Pancreas (tissue), 10 donors: ENCODE measurements around the gene ACOXL. TPM values are rescaled to one million over a fixed set of nuclear protein-coding genes. Genes with fewer than 3 reads are reported as not detected.

Experiments used
- ATAC-seq, 4 donors: fragments of 200-7000 bp; cut with Tn5 transposase; one replicate each; pipeline versions ENCODE4 v1.8.0 to v1.9.1; 2020; ENCODE audit warnings: mild to moderate bottlenecking in 4 of 4, moderate library complexity in 4 of 4
- DNase-seq, 6 donors: peaks; one replicate each; pipeline ENCODE4 v3.0.0-alpha.2; 2020
- FAIRE-seq: peaks from 2 replicates; lab custom pipeline; 2012; peaks lifted over from hg19 to GRCh38; lab: Jason Lieb, UNC
- H3K27ac ChIP-seq, 4 donors: fragments of 200-600 bp; sonication (generic); 1 replicate in 3 of 4; 2 replicates in 1 of 4; pipeline versions ENCODE4 v1.5.0 to v1.8.0; 2020
- H3K27me3 ChIP-seq, 4 donors: fragments of 200-600 bp; one replicate each; pipeline ENCODE4 v1.8.0; 2021
- H3K36me3 ChIP-seq, 3 donors: fragments of 200-600 bp; sonication (generic) in 1 of 3; one replicate each; pipeline versions ENCODE4 v1.5.0 to v1.8.0; 2020 to 2021
- H3K4me1 ChIP-seq, 3 donors: fragments of 200-600 bp; one replicate each; pipeline ENCODE4 v1.8.0; 2021
- H3K4me3 ChIP-seq, 4 donors: fragments of 200-600 bp; sonication (generic) in 2 of 4; one replicate each; pipeline versions ENCODE4 v1.5.0 to v1.8.0; 2020 to 2021
- H3K9me3 ChIP-seq, 4 donors: fragments of 200-600 bp; one replicate each; pipeline ENCODE4 v1.8.0; 2021
- whole genome bisulfite sequencing, 2 donors: extraction: QIAGEN DNeasy Blood & Tissue Kit; methylation state at CpG; one replicate each; pipeline ENCODE4 v1.1.7; 2013; 5-methylcytosine and 5-hydroxymethylcytosine counted together
- intact Hi-C, 3 donors: fragments of 100-400 bp; cut with DNase I; formaldehyde crosslinking; loops; one replicate each; pipeline versions ENCODE4 v1.11.1 to v1.14.2; 2022
- polyA plus RNA-seq, 2 donors: library from polyadenylated mRNA; stranded (reverse); fragments of 200-250 nt; gene quantifications; one replicate each; pipeline ENCODE4 v1.2.3, GENCODE V29; 2013
- total RNA-seq, 6 donors: library from RNA; stranded (reverse); fragmentation: NEBNext Ultra II Directional in 4 of 6; extraction: Animal tissue kit (Norgen Biotek cat#: 25700) in 4 of 6; gene quantifications; one replicate each; pipeline versions ENCODE4 v1.2.1 to v1.2.4, GENCODE V29; 2021 to 2023
- TF ChIP-seq, protein P1 (sequence below), 4 donors: fragments of 200-600 bp; sonication (generic) in 3 of 4; IDR thresholded peaks; one replicate each; pipeline versions ENCODE4 v1.5.0 to v1.8.0; 2021; ENCODE audit warnings: antibody characterized with exemption in 4 of 4
- donor health status: healthy with polysubstance abuse.
- donor health status: DM: no; HTN: no; CAD: no; lungs with moderate emphysema.
- donor health status: DM: no; HTN: no; CAD: no.
- donor health status: control.
- donor health status: control.
- donor health status: Bipolar disorder and iron deficiency.
- donor health status: DM: yes; HTN: yes; CAD: no.
- donor health status: DM: no; HTN: no; CAD: no.
- donor health status: DM: no; HTN: no; CAD: no.
- donor health status: DM: yes; HTN: yes; CAD: no.

ACOXL gene
- total and polyA plus RNA-seq, 8 donors = 0.06 to 0.75 (median 0.21) TPM; not detected in 2

GRCh38 chr2:110745048-110745447, 12.7 kb downstream of the ACOXL start:
- Histone ChIP-seq H3K36me3 (no peaks in the 10 kb centered on the region), H3K9me3 (no peaks in the 10 kb centered on the region), H3K4me1 (no peaks in the 10 kb centered on the region), H3K27ac (no peak overlapping the region), H3K4me3 (no peak overlapping the region), H3K27me3 (no peaks in the 10 kb centered on the region)
- DNase-seq = no peak
- 61 to 77% methylated on average over 2 of the region's 2 CpGs for WGBS, 2 donors
- FAIRE-seq = no peak
- no peak for ATAC-seq
- TF ChIP-seq, protein P1, sequence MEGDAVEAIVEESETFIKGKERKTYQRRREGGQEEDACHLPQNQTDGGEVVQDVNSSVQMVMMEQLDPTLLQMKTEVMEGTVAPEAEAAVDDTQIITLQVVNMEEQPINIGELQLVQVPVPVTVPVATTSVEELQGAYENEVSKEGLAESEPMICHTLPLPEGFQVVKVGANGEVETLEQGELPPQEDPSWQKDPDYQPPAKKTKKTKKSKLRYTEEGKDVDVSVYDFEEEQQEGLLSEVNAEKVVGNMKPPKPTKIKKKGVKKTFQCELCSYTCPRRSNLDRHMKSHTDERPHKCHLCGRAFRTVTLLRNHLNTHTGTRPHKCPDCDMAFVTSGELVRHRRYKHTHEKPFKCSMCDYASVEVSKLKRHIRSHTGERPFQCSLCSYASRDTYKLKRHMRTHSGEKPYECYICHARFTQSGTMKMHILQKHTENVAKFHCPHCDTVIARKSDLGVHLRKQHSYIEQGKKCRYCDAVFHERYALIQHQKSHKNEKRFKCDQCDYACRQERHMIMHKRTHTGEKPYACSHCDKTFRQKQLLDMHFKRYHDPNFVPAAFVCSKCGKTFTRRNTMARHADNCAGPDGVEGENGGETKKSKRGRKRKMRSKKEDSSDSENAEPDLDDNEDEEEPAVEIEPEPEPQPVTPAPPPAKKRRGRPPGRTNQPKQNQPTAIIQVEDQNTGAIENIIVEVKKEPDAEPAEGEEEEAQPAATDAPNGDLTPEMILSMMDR (IDR thresholded peaks at IDR 0.05) = no peak
- intact Hi-C loops = no loop called here

GRCh38 chr2:110746586-110747521, 14.5 kb downstream of the ACOXL start:
- ATAC-seq (no peak), FAIRE-seq (no peak), DNase-seq (no peak)
- Histone ChIP-seq H3K27me3 (peaks cover 0 to 4% (median 0%) of the 10 kb centered on the region in 4 donors), H3K36me3 (no peaks in the 10 kb centered on the region), H3K4me3 (no peak overlapping the region), H3K9me3 (no peaks in the 10 kb centered on the region), H3K27ac (no peak overlapping the region), H3K4me1 (no peaks in the 10 kb centered on the region)
- TF ChIP-seq, protein P1 (IDR thresholded peaks at IDR 0.05) = no peak
- WGBS, 2 donors = 82 to 89% methylated on average over 14 of the region's 14 CpGs
- intact Hi-C loops = no loop called here

GRCh38 chr2:110747522-110748488, 15.4 kb downstream of the ACOXL start:
- TF ChIP-seq, protein P1 (IDR thresholded peaks at IDR 0.05) = no peak
- no peaks in the 10 kb centered on the region for H3K36me3 ChIP-seq
- H3K4me1 ChIP-seq = no peaks in the 10 kb centered on the region
- 52 to 56% methylated on average over 8 of the region's 8 CpGs for WGBS, 2 donors
- H3K4me3 ChIP-seq = no peak overlapping the region
- DNase-seq (no peak), FAIRE-seq (no peak), ATAC-seq (peak in 1 of 4 donors; percentile 12)
- H3K9me3 ChIP-seq = no peaks in the 10 kb centered on the region
- intact Hi-C loops = no loop called here
- no peak overlapping the region for H3K27ac ChIP-seq
- H3K27me3 ChIP-seq = peaks cover 0 to 4% (median 0%) of the 10 kb centered on the region in 4 donors

DNA sequence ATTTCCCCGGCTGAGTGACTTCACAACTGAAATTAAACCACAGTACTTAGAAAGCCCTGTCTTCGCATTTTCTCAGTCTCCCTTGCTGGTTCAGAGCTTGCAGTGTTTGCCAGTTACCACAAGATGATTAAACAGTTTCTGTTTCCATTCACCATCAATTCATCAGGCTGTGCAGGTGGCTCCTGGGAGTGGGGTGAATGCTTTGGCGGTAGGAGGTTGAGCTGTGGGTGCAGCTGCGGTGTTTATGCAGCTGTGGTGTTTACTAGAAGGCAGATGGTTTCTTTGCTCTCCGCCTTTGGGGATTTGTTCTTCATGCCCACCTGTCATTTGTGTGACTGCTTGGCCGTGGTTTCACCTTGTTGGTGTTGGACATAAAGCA, 16.1 kb downstream of the ACOXL start:
- FAIRE-seq (no peak), DNase-seq (no peak), ATAC-seq (peak in 3 of 4 donors; percentile 50 to 65 (median 53))
- Histone ChIP-seq H3K36me3 (no peaks in the 10 kb centered on the region), H3K4me3 (no peak overlapping the region), H3K9me3 (no peaks in the 10 kb centered on the region), H3K27me3 (peaks cover 0 to 4% (median 0%) of the 10 kb centered on the region in 4 donors), H3K4me1 (no peaks in the 10 kb centered on the region), H3K27ac (no peak overlapping the region)
- TF ChIP-seq, protein P1 (IDR thresholded peaks at IDR 0.05) = no peak
- intact Hi-C loops = no loop called here
- 18 to 19% methylated on average over 6 of the region's 6 CpGs for WGBS, 2 donors
